ENCODE results near the gene FBL.

- TF ChIP-seq CTCF (conservative IDR thresholded peaks at IDR 0.05 in 1 of 2, IDR thresholded peaks at IDR 0.05 in 1 of 2; ENCODE audit: extremely low read depth in 1 of 2, insufficient read depth in 1 of 2, low read depth in 1 of 2, low read length in 2 of 2) (no peak), EZH2 (IDR thresholded peaks at IDR 0.05; ENCODE audit: borderline replicate concordance, low read length) (no peak)
Observed at GRCh38 chr19:39852882-39853281, 6.7 kb upstream of the FBL start.

Data from mammary epithelial cell (primary cell).